Stimulated activated CD4-positive, alpha-beta T cell treated with anti-CD3 and anti-CD28 coated beads, Interleukin-2, amount 100 ng/mL, for 48 hours (primary cell): Measurements from ENCODE around the gene GARNL3.

Experiments
- DNase-seq, 2 donors: peaks; one replicate each; pipeline ENCODE4 v3.0.0-alpha.2; 2020

The GARNL3 gene

GRCh38 chr9:127411122-127411521, 146.5 kb downstream of the GARNL3 start:
- DNase-seq = no peak

DNA sequence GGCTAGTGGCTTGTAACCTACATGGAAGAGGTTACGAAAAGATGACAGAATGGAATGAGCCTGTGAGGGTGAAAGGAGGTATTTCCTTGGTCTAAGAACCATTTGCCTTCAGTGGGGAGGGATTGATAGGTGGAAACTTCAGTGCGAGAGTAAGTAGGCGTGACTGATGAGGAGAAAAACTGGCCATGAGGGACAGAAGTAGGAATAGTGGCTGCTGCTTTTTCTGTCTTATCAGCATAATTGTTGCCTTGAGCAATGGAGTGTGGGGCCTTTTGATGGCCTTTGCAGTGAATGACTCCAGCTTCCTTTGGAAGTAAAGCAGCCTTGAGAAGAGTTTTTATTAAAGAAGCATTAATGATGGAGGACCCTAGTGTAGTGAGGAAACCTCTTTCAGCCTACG, 150.6 kb downstream of the GARNL3 start:
- no peak for DNase-seq

DNA sequence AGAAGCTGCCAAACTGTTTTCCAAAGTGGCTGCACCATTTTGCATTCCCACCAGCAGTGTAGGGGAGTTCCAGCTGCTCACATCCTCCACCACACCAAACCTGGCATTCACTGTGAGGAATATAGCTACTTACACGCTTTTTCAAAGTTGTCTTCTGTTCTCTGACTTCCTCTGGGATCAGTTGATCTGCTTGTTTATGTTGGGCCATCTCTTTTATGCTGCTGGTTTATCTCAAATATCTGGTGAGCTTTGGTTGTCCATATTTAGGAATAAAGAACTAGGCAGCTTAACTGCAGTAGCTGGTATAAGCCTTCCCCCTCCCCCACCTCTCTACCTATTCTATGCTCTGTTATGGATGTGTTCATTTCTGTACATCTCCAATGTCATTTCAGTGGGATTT, 151.1 kb downstream of the GARNL3 start:
- no peak for DNase-seq

GRCh38 chr9:127417131-127418036, 152.8 kb downstream of the GARNL3 start:
- no peak for DNase-seq

- peak in 1 of 2 donors; percentile 25 for DNase-seq
Observed at GRCh38 chr9:127418037-127418471, 153.5 kb downstream of the GARNL3 start.

- DNase-seq = no peak
Observed at GRCh38 chr9:127419348-127419747, 154.8 kb downstream of the GARNL3 start.

- DNase-seq = no peak
Observed at GRCh38 chr9:127421057-127421456, 156.5 kb downstream of the GARNL3 start.

DNA sequence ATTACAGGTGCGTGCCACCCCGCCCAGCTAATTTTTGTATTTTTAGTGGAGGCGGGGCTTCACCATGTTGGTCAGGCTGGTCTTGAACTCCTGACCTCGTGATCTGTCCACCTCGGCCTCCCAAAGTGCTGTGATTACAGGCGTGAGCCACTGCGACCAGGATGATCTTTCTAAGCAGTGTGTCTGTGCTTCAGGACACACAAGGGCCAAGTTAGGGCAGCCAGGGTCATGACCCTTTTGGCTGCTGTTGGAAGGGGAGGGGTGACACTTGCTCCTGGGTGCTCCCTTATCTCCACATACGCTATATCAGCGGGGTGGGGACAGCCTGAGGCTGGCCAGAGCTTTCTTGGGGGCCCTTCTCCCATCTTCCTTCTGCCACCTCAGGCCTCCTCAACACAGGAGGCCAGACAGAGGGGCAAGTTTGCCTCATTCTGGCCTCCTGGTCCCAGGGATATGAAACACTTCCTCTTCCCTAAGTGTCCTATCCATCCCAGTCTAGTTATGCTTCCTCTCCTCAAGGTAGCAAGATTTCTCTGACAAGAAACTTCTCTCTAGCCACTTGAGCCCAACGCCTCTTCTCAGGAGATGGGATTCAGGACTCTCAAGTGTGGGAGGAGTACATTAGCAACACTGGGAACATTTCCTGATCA, 157.7 kb downstream of the GARNL3 start:
- DNase-seq = no peak

DNA sequence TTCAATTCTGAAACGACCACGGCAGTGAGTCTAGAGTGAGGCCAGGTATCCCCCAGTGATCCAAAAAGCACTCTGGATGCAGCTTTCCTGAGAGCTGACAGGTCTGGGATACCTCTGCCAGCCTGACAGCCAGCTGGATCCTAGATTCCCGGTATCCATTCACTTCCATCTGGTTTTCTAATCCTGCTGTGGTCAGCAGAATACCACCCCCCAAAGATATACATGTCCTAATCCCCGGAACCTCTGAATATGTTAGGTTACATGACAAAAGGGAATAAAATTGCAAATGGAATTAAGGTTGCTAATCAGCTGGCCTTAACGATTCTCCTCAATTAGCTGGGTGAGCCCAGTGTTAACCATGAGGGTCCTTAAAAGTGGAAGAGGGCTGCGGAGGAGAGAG, 158.2 kb downstream of the GARNL3 start:
- DNase-seq = no peak

GRCh38 chr9:127423476-127423933, 158.9 kb downstream of the GARNL3 start:
- DNase-seq = no peak

GRCh38 chr9:127423934-127424675, 159.5 kb downstream of the GARNL3 start, which contains the start of gene ZNF79:
Gene ZNF79, plus strand, starts transcription at chr9:127424382. Its CDS starts 406 bp downstream, at chr9:127424788.
- peak; percentile 88 to 90 for DNase-seq

DNA sequence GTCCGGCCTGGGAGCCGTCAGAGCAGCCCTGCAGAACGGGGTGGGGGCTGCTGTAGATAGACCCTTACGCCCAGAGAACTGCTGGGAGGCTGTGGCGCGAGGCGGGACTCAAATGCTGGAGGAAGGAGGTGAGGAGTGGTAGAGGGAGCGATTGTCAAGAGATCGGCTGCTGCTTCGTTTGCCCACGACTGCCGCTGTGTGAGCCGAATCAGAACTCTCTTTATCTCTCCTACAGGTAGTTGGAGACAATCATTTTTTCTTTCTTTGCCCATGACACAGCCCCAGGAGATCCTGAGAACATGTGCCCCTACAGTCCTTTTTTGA, 160.1 kb downstream of the GARNL3 start:
- DNase-seq = no peak

DNA sequence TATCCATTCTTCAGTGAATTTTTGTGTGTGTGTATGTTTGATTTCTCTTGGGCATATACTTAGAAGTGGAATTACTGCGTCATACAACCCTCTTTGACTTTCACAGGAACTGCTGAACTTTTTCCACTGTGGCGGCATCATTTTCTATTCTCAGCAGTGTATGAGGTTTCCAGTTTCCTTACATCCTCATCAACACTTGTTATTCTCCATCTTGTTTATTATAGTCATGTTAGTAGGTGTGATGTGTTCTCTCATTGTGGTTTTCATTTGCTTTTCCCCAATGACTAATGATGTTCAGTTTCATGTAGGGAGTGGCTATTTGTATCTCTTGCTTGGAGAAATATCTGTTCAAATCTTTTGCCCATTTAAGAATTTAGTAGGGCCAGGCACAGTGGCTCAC, 162.2 kb downstream of the GARNL3 start:
- DNase-seq = no peak

GRCh38 chr9:127428348-127428747, 163.8 kb downstream of the GARNL3 start:
- DNase-seq = no peak

DNA sequence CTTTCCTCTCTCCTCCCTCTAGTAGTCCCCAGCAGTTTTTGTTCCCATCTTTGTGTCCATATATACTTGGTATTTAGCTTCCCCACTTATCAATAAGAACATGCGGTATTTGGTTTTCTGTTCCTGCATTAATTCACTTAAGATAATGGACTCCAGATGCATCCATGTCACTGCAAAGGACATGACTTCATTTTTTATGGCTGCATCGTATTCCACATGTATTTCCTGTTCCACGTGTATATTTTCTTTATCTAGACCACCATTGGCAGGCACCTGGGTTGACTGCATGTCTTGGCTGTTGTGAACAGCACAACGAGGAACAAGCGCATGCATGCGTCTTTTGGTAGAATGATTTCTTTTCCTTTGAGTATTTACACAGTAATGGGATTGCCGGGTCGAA, 165.8 kb downstream of the GARNL3 start:
- no peak for DNase-seq

DNA sequence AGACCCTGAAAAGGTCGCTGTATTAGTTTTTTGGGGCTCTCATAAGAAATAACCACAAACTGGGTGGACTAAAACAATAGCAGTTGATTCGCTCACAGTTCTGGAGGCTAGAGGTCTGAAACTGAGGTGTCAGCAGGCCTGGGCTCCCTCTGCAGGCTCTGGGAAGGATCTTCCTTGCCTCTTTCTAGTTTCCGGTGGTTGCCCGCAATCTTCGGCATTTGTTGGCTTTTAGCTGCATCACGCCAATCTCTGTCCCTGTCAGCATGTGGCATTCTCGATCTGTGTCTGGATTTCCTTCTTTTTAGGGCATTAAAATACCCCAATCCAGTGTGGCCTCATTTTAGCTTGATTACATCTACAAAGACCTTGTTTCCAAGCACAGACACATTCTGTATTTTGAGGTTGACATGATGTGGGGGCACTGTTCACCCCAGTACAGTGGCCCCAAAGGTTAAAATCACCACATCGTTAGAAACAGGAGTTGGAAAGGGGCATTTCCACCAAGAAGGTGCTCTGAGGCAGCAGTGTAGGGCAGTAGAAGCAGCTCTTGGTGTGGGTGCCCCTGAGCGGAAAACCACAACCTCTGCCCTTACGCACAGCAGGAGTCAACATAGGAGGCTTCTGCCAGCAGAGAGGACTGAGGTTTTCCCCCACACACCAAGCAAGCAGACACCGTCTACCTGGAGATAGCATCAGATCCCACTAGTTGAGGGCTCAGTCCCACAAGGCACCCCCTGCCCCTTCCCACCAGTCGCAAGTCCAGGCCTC, 173.1 kb downstream of the GARNL3 start:
- no peak for DNase-seq

GRCh38 chr9:127438394-127438793, 173.8 kb downstream of the GARNL3 start:
- DNase-seq = no peak
